ENCODE data around the gene ANKFN1. TPM values are rescaled to one million over a fixed set of nuclear protein-coding genes. Genes with fewer than 3 reads are reported as not detected.

The ANKFN1 gene
- polyA plus RNA-seq, 3 donors: not detected

DNA sequence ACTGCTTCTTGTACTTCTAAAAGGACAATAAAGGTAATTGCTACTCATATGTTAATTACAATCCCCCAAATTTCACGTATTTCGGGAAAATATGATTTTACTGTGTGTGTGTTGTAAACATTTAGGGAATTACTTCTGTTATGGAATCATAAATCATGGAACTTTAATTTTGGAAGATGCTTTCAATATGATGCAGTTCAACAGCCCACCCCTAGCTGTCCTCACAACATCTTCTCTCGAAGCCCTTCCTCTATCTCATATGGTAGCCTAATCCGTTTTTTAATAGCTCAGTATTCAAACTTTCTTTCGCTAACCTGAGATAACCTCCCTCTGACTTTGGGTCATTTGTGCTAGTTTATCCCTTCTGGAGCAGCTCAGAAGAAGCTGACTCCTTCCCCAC is 78.4 kb downstream of the ANKFN1 start:
- Mint-ChIP-seq H3K27ac (no peak overlapping the region), H3K27me3 (ENCODE audit: low read depth in 3 of 3) (peaks cover 0 to 1% (median 0%) of the 10 kb centered on the region in 3 donors), H3K36me3 (no peaks in the 10 kb centered on the region), H3K9me3 (peaks cover 0 to 5% (median 0%) of the 10 kb centered on the region in 7 donors), H3K4me3 (no peak overlapping the region), H3K4me1 (peaks cover 16% of the 10 kb centered on the region)
- no peaks in the 10 kb centered on the region for H3K9me3 ChIP-seq (replicated peaks in 1 of 2; ENCODE audit: control insufficient read depth in 1 of 2, insufficient read depth in 1 of 2, low read length in 2 of 2)
- no peak for DNase-seq
- no peak overlapping the region for H3K27ac ChIP-seq (ENCODE audit: low read depth in 1 of 2, low read length in 2 of 2)
- no peaks in the 10 kb centered on the region for H3K36me3 ChIP-seq (replicated peaks in 1 of 2; ENCODE audit: control insufficient read depth in 1 of 2, insufficient read depth in 2 of 2, low read length in 2 of 2)
- no peaks in the 10 kb centered on the region for H3K27me3 ChIP-seq (ENCODE audit: control insufficient read depth in 2 of 2, insufficient read depth in 2 of 2, low read length in 2 of 2)
- intact Hi-C loops (cut with micrococcal nuclease): no loop called here
- peaks cover 7 to 13% of the 10 kb centered on the region in 2 donors for H3K4me1 ChIP-seq (ENCODE audit: control insufficient read depth in 1 of 2, insufficient read depth in 2 of 2, low read length in 2 of 2)
- no peaks in the 10 kb centered on the region for H3K79me2 ChIP-seq (ENCODE audit: insufficient read depth, low read length)
- WGBS (ENCODE audit: insufficient coverage): 90% methylated on average over 3 of the region's 5 CpGs
- H3K9ac ChIP-seq (ENCODE audit: insufficient read depth, low read length, poor library complexity, severe bottlenecking): no peak overlapping the region
- TF ChIP-seq, protein P1, sequence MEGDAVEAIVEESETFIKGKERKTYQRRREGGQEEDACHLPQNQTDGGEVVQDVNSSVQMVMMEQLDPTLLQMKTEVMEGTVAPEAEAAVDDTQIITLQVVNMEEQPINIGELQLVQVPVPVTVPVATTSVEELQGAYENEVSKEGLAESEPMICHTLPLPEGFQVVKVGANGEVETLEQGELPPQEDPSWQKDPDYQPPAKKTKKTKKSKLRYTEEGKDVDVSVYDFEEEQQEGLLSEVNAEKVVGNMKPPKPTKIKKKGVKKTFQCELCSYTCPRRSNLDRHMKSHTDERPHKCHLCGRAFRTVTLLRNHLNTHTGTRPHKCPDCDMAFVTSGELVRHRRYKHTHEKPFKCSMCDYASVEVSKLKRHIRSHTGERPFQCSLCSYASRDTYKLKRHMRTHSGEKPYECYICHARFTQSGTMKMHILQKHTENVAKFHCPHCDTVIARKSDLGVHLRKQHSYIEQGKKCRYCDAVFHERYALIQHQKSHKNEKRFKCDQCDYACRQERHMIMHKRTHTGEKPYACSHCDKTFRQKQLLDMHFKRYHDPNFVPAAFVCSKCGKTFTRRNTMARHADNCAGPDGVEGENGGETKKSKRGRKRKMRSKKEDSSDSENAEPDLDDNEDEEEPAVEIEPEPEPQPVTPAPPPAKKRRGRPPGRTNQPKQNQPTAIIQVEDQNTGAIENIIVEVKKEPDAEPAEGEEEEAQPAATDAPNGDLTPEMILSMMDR (IDR thresholded peaks at IDR 0.05): no peak
- no peak overlapping the region for H3K4me2 ChIP-seq (replicated peaks; ENCODE audit: extremely low read depth, low read length, poor library complexity, severe bottlenecking)
- no peak overlapping the region for H2AFZ ChIP-seq (ENCODE audit: insufficient read depth, low read depth, low read length, poor library complexity, severe bottlenecking)
- H4K20me1 ChIP-seq (ENCODE audit: insufficient read depth, low read length): no peaks in the 10 kb centered on the region
- H3K4me3 ChIP-seq (replicated peaks in 1 of 3; ENCODE audit: low read depth in 2 of 3, low read length in 3 of 3): no peak overlapping the region

DNA sequence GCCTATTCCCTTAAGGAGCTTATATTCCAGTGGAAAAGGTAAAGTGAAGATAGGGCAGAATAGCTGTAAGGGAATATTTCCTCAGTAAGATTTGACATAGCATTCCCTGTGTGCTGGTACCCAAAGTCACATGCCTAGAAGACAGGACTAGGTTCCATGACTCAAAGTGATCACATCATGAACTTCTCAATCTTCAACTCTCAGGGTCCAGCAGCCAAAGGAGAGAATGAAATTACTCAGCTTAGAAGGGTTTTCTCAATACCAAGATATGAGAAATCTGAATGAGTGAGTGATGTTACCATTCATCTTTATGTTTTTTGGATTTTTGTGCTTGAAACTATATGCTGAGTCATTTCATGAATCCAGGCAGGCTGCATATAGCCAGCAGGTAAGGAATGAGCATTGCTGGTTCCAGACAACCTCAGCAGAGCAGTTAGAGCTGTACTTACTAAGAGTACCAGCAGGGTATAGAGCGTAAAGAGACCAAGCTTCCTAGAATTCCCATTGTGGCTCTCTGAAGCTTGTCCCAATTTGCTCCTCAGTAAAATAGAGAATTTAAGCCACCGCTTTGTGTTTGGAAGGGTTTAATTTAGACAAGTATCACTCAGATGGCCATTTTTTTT is 91.1 kb downstream of the ANKFN1 start:
- H3K27ac ChIP-seq (ENCODE audit: low read depth in 1 of 2, low read length in 2 of 2): no peak overlapping the region
- H2AFZ ChIP-seq (ENCODE audit: insufficient read depth, low read depth, low read length, poor library complexity, severe bottlenecking): no peak overlapping the region
- H3K36me3 Mint-ChIP-seq: no peaks in the 10 kb centered on the region
- no peaks in the 10 kb centered on the region for H3K4me1 Mint-ChIP-seq
- no peaks in the 10 kb centered on the region for H4K20me1 ChIP-seq (ENCODE audit: insufficient read depth, low read length)
- no peak for DNase-seq
- H3K9me3 ChIP-seq (replicated peaks in 1 of 2; ENCODE audit: control insufficient read depth in 1 of 2, insufficient read depth in 1 of 2, low read length in 2 of 2): no peaks in the 10 kb centered on the region
- H3K79me2 ChIP-seq (ENCODE audit: insufficient read depth, low read length): no peaks in the 10 kb centered on the region
- H3K27ac Mint-ChIP-seq: no peak overlapping the region
- no peaks in the 10 kb centered on the region for H3K36me3 ChIP-seq (replicated peaks in 1 of 2; ENCODE audit: control insufficient read depth in 1 of 2, insufficient read depth in 2 of 2, low read length in 2 of 2)
- H3K4me3 Mint-ChIP-seq: no peak overlapping the region
- WGBS (ENCODE audit: insufficient coverage): 83% methylated on average over 1 of the region's 2 CpGs
- no peak overlapping the region for H3K4me3 ChIP-seq (replicated peaks in 1 of 3; ENCODE audit: low read depth in 2 of 3, low read length in 3 of 3)
- H3K27me3 ChIP-seq (ENCODE audit: control insufficient read depth in 2 of 2, insufficient read depth in 2 of 2, low read length in 2 of 2): no peaks in the 10 kb centered on the region
- intact Hi-C loops (cut with micrococcal nuclease): no loop called here
- no peaks in the 10 kb centered on the region for H3K4me1 ChIP-seq (ENCODE audit: control insufficient read depth in 1 of 2, insufficient read depth in 2 of 2, low read length in 2 of 2)
- TF ChIP-seq, protein P1 (IDR thresholded peaks at IDR 0.05): no peak
- no peaks in the 10 kb centered on the region for H3K27me3 Mint-ChIP-seq (ENCODE audit: low read depth in 3 of 3)
- H3K9me3 Mint-ChIP-seq: peaks cover 0 to 3% (median 0%) of the 10 kb centered on the region in 7 donors
- no peak overlapping the region for H3K9ac ChIP-seq (ENCODE audit: insufficient read depth, low read length, poor library complexity, severe bottlenecking)
- no peak overlapping the region for H3K4me2 ChIP-seq (replicated peaks; ENCODE audit: extremely low read depth, low read length, poor library complexity, severe bottlenecking)
